ENCODE data around the gene CSNK1A1.

- TF ChIP-seq ZNF274 (IDR thresholded peaks at IDR 0.05; ENCODE audit: low read depth, low read length) (no peak), SUZ12 (IDR thresholded peaks at IDR 0.05; ENCODE audit: extremely low read depth, insufficient read depth, insufficient read length) (no peak), YY1 (IDR thresholded peaks at IDR 0.05; ENCODE audit: insufficient read depth, insufficient read length) (no peak)
Measured at GRCh38 chr5:149504677-149505076, 46.6 kb downstream of the CSNK1A1 start.

Measured in NT2/D1 (cell line).